Nephron progenitor cell (in vitro differentiated cells): ENCODE measurements around the gene BRINP3.

ENCODE experiments used
- DNase-seq: peaks from one replicate; pipeline ENCODE4 v3.0.0; 2021
- H3K27ac Mint-ChIP-seq: 2 replicates; pipeline ENCODE4 v1.8.0; 2021; ENCODE audit warnings: mild to moderate bottlenecking, moderate library complexity, mixed read lengths
- H3K27me3 Mint-ChIP-seq: 2 replicates; pipeline ENCODE4 v1.8.0; 2021; ENCODE audit warnings: mild to moderate bottlenecking, low read depth, mixed read lengths; ENCODE audit not compliant: poor library complexity
- H3K36me3 Mint-ChIP-seq: 2 replicates; pipeline ENCODE4 v1.8.0; 2021; ENCODE audit warnings: low read depth, mixed read lengths
- H3K4me1 Mint-ChIP-seq: 2 replicates; pipeline ENCODE4 v1.8.0; 2021; ENCODE audit warnings: mixed read lengths
- H3K4me3 Mint-ChIP-seq: 2 replicates; pipeline ENCODE4 v1.8.0; 2021; ENCODE audit warnings: mild to moderate bottlenecking, moderate library complexity, mixed read lengths
- H3K9me3 Mint-ChIP-seq: 2 replicates; pipeline ENCODE4 v1.8.0; 2021; ENCODE audit warnings: mild to moderate bottlenecking, moderate library complexity, mixed read lengths
- TF ChIP-seq, protein P1 (sequence below): fragments of 200-600 bp; sonication (generic); IDR thresholded peaks from 2 replicates; pipeline ENCODE4 v1.5.0; 2021; ENCODE audit warnings: antibody characterized with exemption

Gene BRINP3

DNA sequence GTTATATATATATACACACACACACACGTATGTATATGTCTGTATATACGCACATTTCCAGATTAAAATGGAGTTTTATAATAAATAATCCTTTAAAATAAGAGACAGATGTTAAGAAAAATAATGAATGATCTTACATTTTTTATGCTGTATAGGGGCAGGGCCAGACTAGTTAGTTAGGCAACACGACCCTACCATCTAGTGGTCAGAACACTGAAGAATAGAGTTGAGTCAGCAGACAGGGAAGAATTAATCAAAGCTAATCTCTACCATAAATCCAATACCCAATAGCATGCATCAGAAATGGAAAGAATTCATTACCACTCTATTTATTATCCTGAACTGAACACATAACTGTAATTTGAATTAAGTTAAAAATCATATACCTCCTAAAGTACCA, 156.7 kb downstream of the BRINP3 start:
- TF ChIP-seq, protein P1, sequence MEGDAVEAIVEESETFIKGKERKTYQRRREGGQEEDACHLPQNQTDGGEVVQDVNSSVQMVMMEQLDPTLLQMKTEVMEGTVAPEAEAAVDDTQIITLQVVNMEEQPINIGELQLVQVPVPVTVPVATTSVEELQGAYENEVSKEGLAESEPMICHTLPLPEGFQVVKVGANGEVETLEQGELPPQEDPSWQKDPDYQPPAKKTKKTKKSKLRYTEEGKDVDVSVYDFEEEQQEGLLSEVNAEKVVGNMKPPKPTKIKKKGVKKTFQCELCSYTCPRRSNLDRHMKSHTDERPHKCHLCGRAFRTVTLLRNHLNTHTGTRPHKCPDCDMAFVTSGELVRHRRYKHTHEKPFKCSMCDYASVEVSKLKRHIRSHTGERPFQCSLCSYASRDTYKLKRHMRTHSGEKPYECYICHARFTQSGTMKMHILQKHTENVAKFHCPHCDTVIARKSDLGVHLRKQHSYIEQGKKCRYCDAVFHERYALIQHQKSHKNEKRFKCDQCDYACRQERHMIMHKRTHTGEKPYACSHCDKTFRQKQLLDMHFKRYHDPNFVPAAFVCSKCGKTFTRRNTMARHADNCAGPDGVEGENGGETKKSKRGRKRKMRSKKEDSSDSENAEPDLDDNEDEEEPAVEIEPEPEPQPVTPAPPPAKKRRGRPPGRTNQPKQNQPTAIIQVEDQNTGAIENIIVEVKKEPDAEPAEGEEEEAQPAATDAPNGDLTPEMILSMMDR: peak; percentile 14
- Mint-ChIP-seq H3K9me3 (no peaks in the 10 kb centered on the region), H3K4me3 (no peak overlapping the region), H3K27ac (no peak overlapping the region), H3K4me1 (no peaks in the 10 kb centered on the region), H3K27me3 (no peaks in the 10 kb centered on the region), H3K36me3 (no peaks in the 10 kb centered on the region)
- DNase-seq: no peak

DNA sequence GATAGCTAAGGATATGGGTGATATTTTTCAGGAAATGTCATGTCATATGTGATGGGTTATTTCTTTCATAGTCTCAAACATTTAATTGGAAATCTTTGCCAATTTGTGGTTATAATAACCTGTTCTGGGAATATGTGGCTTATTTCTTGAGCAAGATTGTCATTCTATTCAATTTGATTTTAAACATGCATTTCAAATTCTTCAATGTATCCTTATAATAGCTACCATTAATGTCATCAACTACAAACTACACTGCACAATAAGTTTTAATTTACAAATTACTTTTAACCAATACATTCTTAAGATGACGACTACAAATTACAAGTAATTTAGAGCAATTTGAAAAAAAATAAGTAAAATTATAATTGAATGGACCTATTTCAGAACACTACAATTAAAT, 164.9 kb downstream of the BRINP3 start:
- no peak overlapping the region for H3K4me3 Mint-ChIP-seq
- no peaks in the 10 kb centered on the region for H3K27me3 Mint-ChIP-seq
- TF ChIP-seq, protein P1: no peak
- no peak for DNase-seq
- peaks cover 5% of the 10 kb centered on the region for H3K4me1 Mint-ChIP-seq
- no peaks in the 10 kb centered on the region for H3K9me3 Mint-ChIP-seq
- H3K27ac Mint-ChIP-seq: no peak overlapping the region
- no peaks in the 10 kb centered on the region for H3K36me3 Mint-ChIP-seq

DNA sequence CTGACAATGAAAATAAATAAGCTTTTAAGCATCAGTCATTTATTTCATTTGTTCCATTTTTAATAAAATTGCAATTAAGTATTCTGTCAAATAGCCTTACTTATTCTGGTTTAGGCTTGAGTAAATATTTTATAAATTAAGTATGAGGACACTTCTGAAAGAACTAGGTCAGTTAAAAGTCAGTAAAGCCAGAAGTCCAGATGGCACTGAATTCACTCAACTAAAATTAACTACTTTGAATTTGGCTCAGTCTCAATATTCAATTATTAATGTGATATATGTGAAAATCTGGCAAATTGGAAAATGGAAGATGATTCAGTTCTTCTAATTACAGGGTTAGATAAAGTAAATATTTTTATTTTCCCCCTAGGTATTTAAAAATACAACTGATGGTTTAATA, 174.2 kb downstream of the BRINP3 start:
- Mint-ChIP-seq H3K36me3 (no peaks in the 10 kb centered on the region), H3K9me3 (no peaks in the 10 kb centered on the region), H3K4me3 (no peak overlapping the region), H3K27me3 (peaks cover 2% of the 10 kb centered on the region), H3K27ac (no peak overlapping the region), H3K4me1 (no peaks in the 10 kb centered on the region)
- no peak for DNase-seq
- TF ChIP-seq, protein P1: no peak

DNA sequence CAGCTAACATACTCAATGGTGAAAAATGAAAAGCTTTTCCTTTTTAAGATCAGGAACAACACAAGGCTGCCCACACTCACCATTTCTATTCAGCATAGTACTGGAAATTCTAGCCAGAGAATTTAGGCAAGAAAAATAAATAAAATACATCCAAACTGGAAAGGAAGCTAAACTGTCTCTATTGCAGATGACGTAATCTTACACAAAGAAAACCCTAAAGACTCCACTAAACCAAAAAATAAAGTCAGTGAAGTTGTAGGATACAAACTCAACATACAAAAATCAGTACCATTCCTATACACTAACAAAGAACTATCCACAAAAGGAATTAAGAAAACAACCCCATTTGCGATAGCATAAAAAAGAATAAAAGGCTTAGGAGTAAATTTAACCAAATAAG, 181.2 kb downstream of the BRINP3 start:
- Mint-ChIP-seq H3K4me1 (no peaks in the 10 kb centered on the region), H3K4me3 (no peak overlapping the region), H3K27ac (no peak overlapping the region), H3K36me3 (no peaks in the 10 kb centered on the region), H3K9me3 (no peaks in the 10 kb centered on the region), H3K27me3 (peaks cover 2% of the 10 kb centered on the region)
- TF ChIP-seq, protein P1: no peak
- no peak for DNase-seq

DNA sequence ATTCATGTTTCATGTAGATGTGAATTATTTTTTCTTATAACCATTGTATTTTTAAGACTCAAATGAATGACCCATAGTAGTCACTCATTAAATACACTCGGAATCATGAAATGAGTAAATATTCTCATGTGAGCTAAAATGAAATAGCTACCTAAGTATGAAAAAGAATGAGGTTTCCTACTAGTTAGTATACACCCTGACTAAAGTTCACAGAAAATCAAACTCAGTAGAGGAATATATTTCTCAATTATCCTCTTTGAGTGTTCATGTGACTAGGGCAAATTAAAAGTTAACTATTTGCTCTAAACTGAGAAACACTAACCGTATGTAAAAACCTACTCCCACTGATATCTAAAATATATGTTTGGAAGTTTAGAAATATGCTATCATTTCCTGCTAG, 187.8 kb downstream of the BRINP3 start:
- Mint-ChIP-seq H3K27ac (no peak overlapping the region), H3K36me3 (no peaks in the 10 kb centered on the region), H3K9me3 (no peaks in the 10 kb centered on the region), H3K4me1 (no peaks in the 10 kb centered on the region), H3K27me3 (no peaks in the 10 kb centered on the region), H3K4me3 (no peak overlapping the region)
- TF ChIP-seq, protein P1: no peak
- DNase-seq: no peak

DNA sequence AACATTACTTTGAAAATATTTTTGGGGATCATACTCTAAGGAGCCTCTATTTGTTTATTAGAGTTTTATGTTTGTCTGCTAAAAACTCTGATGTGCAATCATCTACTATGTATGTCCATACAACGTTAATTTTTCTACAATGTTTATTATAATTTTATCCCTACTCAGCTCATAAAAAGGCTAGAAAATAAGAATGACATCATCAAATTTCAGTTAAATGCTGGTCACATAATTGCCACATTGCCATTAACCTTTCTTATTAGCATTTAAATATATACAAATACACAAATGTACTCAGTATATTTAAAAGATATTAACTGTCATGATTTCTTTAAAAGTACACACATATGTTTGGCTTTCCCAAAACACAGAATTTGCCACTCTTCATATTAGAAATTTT, 191.6 kb downstream of the BRINP3 start:
- H3K27ac Mint-ChIP-seq: no peak overlapping the region
- no peaks in the 10 kb centered on the region for H3K36me3 Mint-ChIP-seq
- no peaks in the 10 kb centered on the region for H3K9me3 Mint-ChIP-seq
- H3K27me3 Mint-ChIP-seq: no peaks in the 10 kb centered on the region
- no peaks in the 10 kb centered on the region for H3K4me1 Mint-ChIP-seq
- DNase-seq: no peak
- H3K4me3 Mint-ChIP-seq: no peak overlapping the region
- TF ChIP-seq, protein P1: no peak
